SIG-M5 treated with dmso at 0.1 percent for 504 hours (cell line): ENCODE measurements around the gene GREM2.

Source experiments
- DNase-seq: peaks from one replicate; lab custom pipeline; 2025; ENCODE audit not compliant: unreplicated experiment; lab: John Stamatoyannopoulos, UW

The GREM2 gene

GRCh38 chr1:240462766-240463395, 149.1 kb downstream of the GREM2 start:
- DNase-seq, result no peak

GRCh38 chr1:240462277-240462676, 149.7 kb downstream of the GREM2 start:
- no peak for DNase-seq

GRCh38 chr1:240457203-240457602, 154.8 kb downstream of the GREM2 start:
- DNase-seq, result no peak

GRCh38 chr1:240455228-240455821, 156.6 kb downstream of the GREM2 start:
- DNase-seq, result no peak

- no peak for DNase-seq
Observed at GRCh38 chr1:240445369-240445768, 166.6 kb downstream of the GREM2 start.

- no peak for DNase-seq
Observed at GRCh38 chr1:240441669-240442068, 170.3 kb downstream of the GREM2 start.
